Measurements from ENCODE around the gene PDE6B. TPM values are rescaled to one million over a fixed set of nuclear protein-coding genes. Genes with fewer than 3 reads are reported as not detected.
"Not testable (repeated sequence)": the region's sequence is repeated elsewhere in the genome, so short reads cannot be mapped to it uniquely, and the experiment has no call there.

Gene PDE6B
- total RNA-seq, 2 experiments from 2014 or later = 8.7 to 11.4 TPM

GRCh38 chr4:665381-665750 lies 40.0 kb downstream of the PDE6B start:
- CTCF ChIA-PET = interaction anchor here (0.5 to 3.7 kb wide), 2 partner anchors 9 to 1837 kb away, joined by 3 to 17 read pairs; partner anchors contain the start of genes ATP5ME and MYL5
- POLR2A ChIA-PET = no interaction called here

GRCh38 chr4:665751-666435 lies 40.5 kb downstream of the PDE6B start:
- ChIA-PET POLR2A (no interaction called here), CTCF (interaction anchor here (0.5 to 3.7 kb wide), 3 partner anchors 8 to 1837 kb away, joined by 3 to 17 read pairs (median 5); partner anchors contain the start of genes ATP5ME and MYL5)

- ChIA-PET POLR2A (no interaction called here), CTCF (interaction anchor here (3.7 kb wide), 1 partner anchor 8 kb away, joined by 17 read pairs; the partner anchor contains the start of genes ATP5ME and MYL5)
Observed at GRCh38 chr4:666436-666810, 41.0 kb downstream of the PDE6B start.

GRCh38 chr4:666822-667544 lies 41.6 kb downstream of the PDE6B start:
- POLR2A ChIA-PET = no interaction called here
- CTCF ChIA-PET = no interaction called here

GRCh38 chr4:667545-667925 lies 42.2 kb downstream of the PDE6B start:
- CTCF ChIA-PET = no interaction called here

GRCh38 chr4:668219-668618 lies 42.8 kb downstream of the PDE6B start:
- POLR2A ChIA-PET, CTCF ChIA-PET: not testable (repeated sequence)

More at GRCh38 chr4:667545-667925, 42.2 kb downstream of the PDE6B start:
- POLR2A ChIA-PET = no interaction called here

GRCh38 chr4:669806-670559 lies 44.6 kb downstream of the PDE6B start:
- ChIA-PET POLR2A (interaction anchor here (0.6 kb wide), 1 partner anchor 150 kb away, joined by 3 read pairs; no protein-coding TSS in a partner anchor), CTCF (interaction anchor here (0.7 kb wide), 1 partner anchor 211 kb away, joined by 3 read pairs; no protein-coding TSS in a partner anchor)

GRCh38 chr4:671769-672168 lies 46.4 kb downstream of the PDE6B start:
- CTCF ChIA-PET = no interaction called here

GRCh38 chr4:673349-674091 lies 48.1 kb downstream of the PDE6B start:
- CTCF ChIA-PET = interaction anchor here (0.7 to 3.4 kb wide), 5 partner anchors 9 to 437 kb away, joined by 3 to 17 read pairs (median 7); no protein-coding TSS in a partner anchor
- POLR2A ChIA-PET = interaction anchor here (0.6 to 2.1 kb wide), 5 partner anchors 9 to 250 kb away, joined by 3 to 10 read pairs (median 5); no protein-coding TSS in a partner anchor

More at GRCh38 chr4:671769-672168, 46.4 kb downstream of the PDE6B start:
- POLR2A ChIA-PET = interaction anchor here (0.7 kb wide), 1 partner anchor 81 kb away, joined by 4 read pairs; no protein-coding TSS in a partner anchor

GRCh38 chr4:674172-675035 lies 49.0 kb downstream of the PDE6B start, which contains the start of the genes ATP5ME and MYL5:
Gene ATP5ME (minus strand): TSS chr4:674276. CDS start chr4:674247, 29 bp downstream.
Gene MYL5 (plus strand): TSS chr4:674542. CDS start chr4:678027, 3,485 bp downstream.
- CTCF ChIA-PET = interaction anchor here (0.5 to 3.4 kb wide), 6 partner anchors 10 to 437 kb away, joined by 3 to 17 read pairs (median 6); no protein-coding TSS in a partner anchor

GRCh38 chr4:675036-675882 lies 49.9 kb downstream of the PDE6B start:
- CTCF ChIA-PET = interaction anchor here (1.1 to 3.4 kb wide), 4 partner anchors 9 to 74 kb away, joined by 3 to 17 read pairs (median 6); no protein-coding TSS in a partner anchor

More at GRCh38 chr4:674172-675035, 49.0 kb downstream of the PDE6B start, which contains the start of the genes ATP5ME and MYL5:
- POLR2A ChIA-PET = interaction anchor here (0.6 to 2.1 kb wide), 8 partner anchors 9 to 621 kb away, joined by 3 to 10 read pairs (median 4); no protein-coding TSS in a partner anchor

GRCh38 chr4:675980-676870 lies 50.9 kb downstream of the PDE6B start:
- ChIA-PET POLR2A (no interaction called here), CTCF (interaction anchor here (1.1 to 3.4 kb wide), 2 partner anchors 11 to 73 kb away, joined by 3 to 17 read pairs; no protein-coding TSS in a partner anchor)

More at GRCh38 chr4:675036-675882, 49.9 kb downstream of the PDE6B start:
- POLR2A ChIA-PET = interaction anchor here (0.7 to 2.1 kb wide), 5 partner anchors 11 to 621 kb away, joined by 3 to 10 read pairs (median 3); no protein-coding TSS in a partner anchor

- CTCF ChIA-PET = no interaction called here
- POLR2A ChIA-PET = no interaction called here
Observed at GRCh38 chr4:676871-677235, 51.5 kb downstream of the PDE6B start.

- CTCF ChIA-PET = no interaction called here
- POLR2A ChIA-PET = interaction anchor here (0.5 kb wide), 1 partner anchor 15 kb away, joined by 5 read pairs; no protein-coding TSS in a partner anchor
Observed at GRCh38 chr4:677431-678293, 52.3 kb downstream of the PDE6B start.

Measured in activated CD8-positive, alpha-beta memory T cell treated with anti-CD3 and anti-CD28 coated beads for 36 hours (primary cell).